SK-N-SH (cell line): Measurements from ENCODE around the gene ALPL. TPM values are rescaled to one million over a fixed set of nuclear protein-coding genes. Genes with fewer than 3 reads are reported as not detected.

Experiments used
- CTCF ChIA-PET: fragments of 300-600, 350-600 bp; formaldehyde crosslinking; extraction: SDS; loops from one replicate; lab custom pipeline; 2021; lab: Yijun Ruan, JAX
- POLR2A ChIA-PET: fragments of 350-600 bp; sonication (Branson Sonifier 250); formaldehyde crosslinking; extraction: SDS; loops from one replicate; lab custom pipeline; 2020; ENCODE audit warnings: antibody characterized with exemption, inconsistent platforms; lab: Yijun Ruan, JAX
- DNase-seq: peaks from one replicate; pipeline ENCODE4 v3.0.0; 2012
- H2AFZ ChIP-seq: fragments of 200-600 bp; sonication (generic); 2 replicates; pipeline ENCODE4 v1.8.1; 2016; ENCODE audit warnings: antibody characterized with exemption, mild to moderate bottlenecking, low read depth
- H3F3A ChIP-seq: fragments of 200-600 bp; sonication (generic); replicated peaks from 2 replicates; pipeline ENCODE3; 2016; ENCODE audit warnings: antibody characterized with exemption, mild to moderate bottlenecking; ENCODE audit not compliant: insufficient read depth
- H3K27ac ChIP-seq, 2 experiments: fragments of 200-500 bp in 1 of 2; fragments of 200-600 bp in 1 of 2; sonication (Bioruptor generic) in 1 of 2; sonication (generic), shearing (Covaris generic) in 1 of 2; 2 replicates each; pipeline versions ENCODE4 v1.5.1 to v1.6.1; 2014 to 2016; ENCODE audit warnings: low read depth in 2 of 2, inconsistent platforms in 1 of 2, low read length in 1 of 2, mild to moderate bottlenecking in 1 of 2, mixed read lengths in 1 of 2
- H3K27me3 ChIP-seq: fragments of 200-600 bp; sonication (generic), shearing (Covaris generic); 2 replicates; pipeline ENCODE4 v1.6.1; 2016; ENCODE audit warnings: mixed run types; ENCODE audit not compliant: insufficient read depth
- H3K36me3 ChIP-seq, 2 experiments: fragments of 200-500 bp in 1 of 2; fragments of 200-600 bp in 1 of 2; sonication (Bioruptor generic) in 1 of 2; sonication (generic) in 1 of 2; replicated peaks in 1 of 2; 2 replicates each; pipeline versions ENCODE3 to v1.5.1; 2014 to 2016; ENCODE audit warnings: low read length in 1 of 2, mild to moderate bottlenecking in 1 of 2; ENCODE audit not compliant: insufficient read depth in 2 of 2, control insufficient read depth in 1 of 2
- H3K4me1 ChIP-seq, 2 experiments: fragments of 200-500 bp in 1 of 2; fragments of 200-600 bp in 1 of 2; sonication (Bioruptor generic) in 1 of 2; sonication (generic), shearing (Covaris generic) in 1 of 2; 2 replicates each; pipeline versions ENCODE4 v1.5.1 to v1.6.1; 2014 to 2016; ENCODE audit warnings: low read depth in 1 of 2, low read length in 1 of 2, mixed run types in 1 of 2; ENCODE audit not compliant: insufficient read depth in 2 of 2, control insufficient read depth in 1 of 2
- H3K4me2 ChIP-seq: fragments of 200-600 bp; sonication (generic), shearing (Covaris generic); 2 replicates; pipeline ENCODE4 v1.6.1; 2017; ENCODE audit warnings: mixed run types
- H3K4me3 ChIP-seq, 2 experiments: fragments of 200-500 bp in 1 of 2; fragments of 200-600 bp in 1 of 2; sonication (Bioruptor generic) in 1 of 2; sonication (generic), shearing (Covaris generic) in 1 of 2; 2 replicates each; pipeline versions ENCODE4 v1.5.1 to v1.8.1; 2014 to 2016; ENCODE audit warnings: low read depth in 2 of 2, inconsistent platforms in 1 of 2, low read length in 1 of 2, mild to moderate bottlenecking in 1 of 2, mixed read lengths in 1 of 2, moderate library complexity in 1 of 2
- H3K79me2 ChIP-seq: fragments of 200-600 bp; sonication (generic); 2 replicates; pipeline ENCODE4 v1.8.1; 2017; ENCODE audit warnings: mild to moderate bottlenecking; ENCODE audit not compliant: insufficient read depth
- H3K9ac ChIP-seq: fragments of 200-600 bp; sonication (generic); 2 replicates; pipeline ENCODE4 v1.6.1; 2017; ENCODE audit warnings: mixed run types
- H3K9me2 ChIP-seq: fragments of 200-600 bp; sonication (generic); 2 replicates; pipeline ENCODE4 v1.6.1; 2017; ENCODE audit warnings: mixed run types
- H3K9me3 ChIP-seq: fragments of 200-600 bp; sonication (generic); 2 replicates; pipeline ENCODE4 v1.6.1; 2017; ENCODE audit warnings: mixed run types, mild to moderate bottlenecking, moderate library complexity
- H4K20me1 ChIP-seq: fragments of 200-600 bp; sonication (generic); 2 replicates; pipeline ENCODE4 v1.6.1; 2017; ENCODE audit warnings: mild to moderate bottlenecking, mixed run types; ENCODE audit not compliant: insufficient read depth
- CHD2 ChIP-seq: fragments of 150-350 bp; IDR thresholded peaks from 2 replicates; pipeline ENCODE4 v1.6.1; 2018; ENCODE audit warnings: low read length; ENCODE audit not compliant: partially characterized antibody
- ELF1 ChIP-seq: IDR thresholded peaks from 2 replicates; pipeline ENCODE4 v1.4.0; 2012
- EP300 ChIP-seq, 2 experiments: IDR thresholded peaks; 2 replicates each; pipeline versions ENCODE4 v1.4.0 to v1.6.1; 2012; ENCODE audit warnings: borderline replicate concordance in 1 of 2, low read depth in 1 of 2, low read length in 1 of 2
- FOSL2 ChIP-seq: IDR thresholded peaks from 2 replicates; pipeline ENCODE4 v1.4.0; 2012; ENCODE audit warnings: low read depth, mild to moderate bottlenecking, moderate library complexity, borderline replicate concordance
- FOXM1 ChIP-seq: IDR thresholded peaks from 2 replicates; pipeline ENCODE4 v1.4.0; 2012; ENCODE audit warnings: low read depth, mild to moderate bottlenecking
- GATA2 ChIP-seq: sonication (generic); formaldehyde crosslinking; IDR thresholded peaks from 2 replicates; pipeline ENCODE4 v1.5.0; 2020; ENCODE audit warnings: mild to moderate bottlenecking, missing genetic modification reagents
- IRF3 ChIP-seq: fragments of 150-350 bp; IDR thresholded peaks from 2 replicates; pipeline ENCODE4 v1.6.1; 2016; ENCODE audit warnings: mild to moderate bottlenecking, low read depth, low read length
- JUND ChIP-seq: IDR thresholded peaks from 2 replicates; pipeline ENCODE4 v1.4.0; 2012
- MEF2A ChIP-seq: IDR thresholded peaks from 2 replicates; pipeline ENCODE4 v1.4.0; 2012; ENCODE audit warnings: low read depth, borderline replicate concordance
- MXI1 ChIP-seq: IDR thresholded peaks from 2 replicates; pipeline ENCODE4 v1.6.1; 2012; ENCODE audit warnings: mild to moderate bottlenecking, low read depth, low read length, improper control_type of control experiment
- NFIC ChIP-seq: IDR thresholded peaks from 2 replicates; pipeline ENCODE4 v1.4.0; 2012; ENCODE audit warnings: borderline replicate concordance
- NRF1 ChIP-seq: IDR thresholded peaks from 2 replicates; pipeline ENCODE4 v1.6.1; 2012; ENCODE audit warnings: low read depth, mild to moderate bottlenecking, low read length
- POLR2AphosphoS5 ChIP-seq: IDR thresholded peaks from 2 replicates; pipeline ENCODE4 v1.6.1; 2012; ENCODE audit warnings: low read depth, low read length
- RAD21 ChIP-seq: IDR thresholded peaks from 2 replicates; pipeline ENCODE4 v1.6.1; 2012; ENCODE audit warnings: mild to moderate bottlenecking, low read length
- RCOR1 ChIP-seq: fragments of 150-350 bp; IDR thresholded peaks from 2 replicates; pipeline ENCODE4 v1.6.1; 2017; ENCODE audit warnings: antibody characterized with exemption, low read length
- RFX5 ChIP-seq: IDR thresholded peaks from 2 replicates; pipeline ENCODE4 v1.6.1; 2012; ENCODE audit warnings: mild to moderate bottlenecking, improper control_type of control experiment, low read length
- SMC3 ChIP-seq: IDR thresholded peaks from 2 replicates; pipeline ENCODE4 v1.6.1; 2012; ENCODE audit warnings: low read depth, low read length, improper control_type of control experiment
- USF2 ChIP-seq: fragments of 150-350 bp; IDR thresholded peaks from 2 replicates; pipeline ENCODE4 v1.6.1; 2017; ENCODE audit warnings: antibody characterized with exemption, low read length, low read depth, borderline replicate concordance
- ZBTB33 ChIP-seq: IDR thresholded peaks from 2 replicates; pipeline ENCODE4 v1.4.0; 2012; ENCODE audit warnings: low read depth, borderline replicate concordance
- WGBS: methylation state at CpG from one replicate; pipeline ENCODE4 v1.1.6; 2017; ENCODE audit warnings: low lambda C conversion rate; 5-methylcytosine and 5-hydroxymethylcytosine counted together
- polyA plus RNA-seq, 3 experiments: library from polyadenylated mRNA; depleted of rRNA; stranded (reverse); fragments of >200 nt; gene quantifications; 2 replicates each; pipeline ENCODE4 v1.2.3, GENCODE V29; 2012

Gene ALPL
- polyA plus RNA-seq, 1 of the 3 experiments (the other 2 are of a cell fraction): 0.69 TPM

- Histone ChIP-seq H3K9ac (no peak overlapping the region), H3K4me1 (peaks cover 7 to 11% of the 10 kb centered on the region in 2 experiments; a peak in 2 of 4 replicates), H3K9me3 (no peaks in the 10 kb centered on the region), H4K20me1 (no peaks in the 10 kb centered on the region), H3K9me2 (no peaks in the 10 kb centered on the region), H3K27ac (no peak overlapping the region), H3K4me2 (no peak overlapping the region), H3K79me2 (no peaks in the 10 kb centered on the region), H3K4me3 (no peak overlapping the region), H3K36me3 (no peaks in the 10 kb centered on the region), H3K27me3 (no peaks in the 10 kb centered on the region), H2AFZ (no peak overlapping the region)
- no peak for DNase-seq
- POLR2A ChIA-PET: no interaction called here
- CTCF ChIA-PET: interaction anchor here (0.7 to 6.2 kb wide), 5 partner anchors 15 to 339 kb away, joined by 3 to 133 read pairs (median 5); partner anchors contain the start of gene ALPL
- 60% methylated on average over 1 of the region's 4 CpGs for WGBS
- TF ChIP-seq SMC3 (no peak), RFX5 (no peak), RCOR1 (no peak), IRF3 (no peak), NFIC (no peak), USF2 (no peak), POLR2AphosphoS5 (no peak), EP300 (IDR thresholded peaks at IDR 0.05; ENCODE audit: borderline replicate concordance in 1 of 2, low read depth in 1 of 2, low read length in 1 of 2) (no peak), FOSL2 (no peak), GATA2 (no peak), ZBTB33 (no peak), ELF1 (no peak), MXI1 (no peak), JUND (no peak), NRF1 (no peak), MEF2A (no peak), CHD2 (no peak), RAD21 (no peak), FOXM1 (no peak)
- TF ChIP-seq, all 33 proteins: peak for 0
- H3F3A ChIP-seq: no peaks in the 10 kb centered on the region
Measured at GRCh38 chr1:21570885-21571284, 61.7 kb downstream of the ALPL start.
